Stimulated activated CD4-positive, alpha-beta T cell treated with anti-CD3 and anti-CD28 coated beads, Interleukin-1b, Interleukin-23, amount 100 ng/mL, for 4 hours (primary cell): ENCODE results near the gene INTS11.

ENCODE experiments used
- DNase-seq, 2 donors: peaks; one replicate each; pipeline ENCODE4 v3.0.0-alpha.2; 2020; ENCODE audit warnings: low read depth in 2 of 2

INTS11 gene

GRCh38 chr1:1312450-1313314, 11.8 kb downstream of the INTS11 start:
- no peak for DNase-seq

GRCh38 chr1:1311107-1312104, 13.1 kb downstream of the INTS11 start:
- DNase-seq, result no peak

GRCh38 chr1:1310476-1311053, 13.9 kb downstream of the INTS11 start:
- no peak for DNase-seq

- no peak for DNase-seq
Observed at GRCh38 chr1:1310109-1310385, 14.4 kb downstream of the INTS11 start.

GRCh38 chr1:1309251-1310108, 15.0 kb downstream of the INTS11 start:
- peak in 1 of 2 donors; percentile 21 for DNase-seq

GRCh38 chr1:1308756-1309250, 15.7 kb downstream of the INTS11 start:
- DNase-seq, result no peak

GRCh38 chr1:1307923-1308755, 16.3 kb downstream of the INTS11 start, which contains the start of the genes ACAP3 and PUSL1:
TSS of gene ACAP3 (minus strand) at chr1:1307930. CDS start at chr1:1307815, 115 bp downstream.
TSS of gene PUSL1 (plus strand) at chr1:1308597. CDS start at chr1:1308644, 47 bp downstream.
- peak; percentile 78 to 85 for DNase-seq

- no peak for DNase-seq
Observed at GRCh38 chr1:1307261-1307922, 17.1 kb downstream of the INTS11 start.

- no peak for DNase-seq
Observed at GRCh38 chr1:1306661-1307260, 17.7 kb downstream of the INTS11 start.

- no peak for DNase-seq
Observed at GRCh38 chr1:1306070-1306660, 18.3 kb downstream of the INTS11 start.

- DNase-seq, result peak; percentile 61 to 67
Observed at GRCh38 chr1:1305300-1306069, 19.0 kb downstream of the INTS11 start.

- no peak for DNase-seq
Observed at GRCh38 chr1:1304331-1305299, 19.8 kb downstream of the INTS11 start.

- DNase-seq, result no peak
Observed at GRCh38 chr1:1303736-1304135, 20.7 kb downstream of the INTS11 start.

GRCh38 chr1:1302951-1303509, 21.4 kb downstream of the INTS11 start:
- no peak for DNase-seq

- DNase-seq, result no peak
Observed at GRCh38 chr1:1302006-1302430, 22.4 kb downstream of the INTS11 start.

- DNase-seq, result no peak
Observed at GRCh38 chr1:1300352-1300739, 24.1 kb downstream of the INTS11 start.
